ENCODE data around the gene SGTA. TPM values are rescaled to one million over a fixed set of nuclear protein-coding genes. Genes with fewer than 3 reads are reported as not detected.

The SGTA gene
- total and polyA plus RNA-seq, 2 of the 8 experiments (the other 6 are each of a cell fraction or from before 2014, with no cell fraction given) = 86.8 to 130 TPM

GRCh38 chr19:2711172-2711874 is 71.8 kb downstream of the SGTA start:
- H3K18ac ChIP-seq (ENCODE audit: extremely low read depth, low read length) = no peak overlapping the region
- no peak overlapping the region for H2BK15ac ChIP-seq (ENCODE audit: low read length)
- DNase-seq (ENCODE audit: low read depth in 1 of 2, low spot score in 2 of 2) (no peak), FAIRE-seq (no peak)
- no peak overlapping the region for H3K9ac ChIP-seq (replicated peaks in 1 of 4; ENCODE audit: extremely low read depth in 1 of 4, low read depth in 3 of 4, low read length in 3 of 4)
- no peak overlapping the region for H3K4me2 ChIP-seq (ENCODE audit: insufficient read depth in 1 of 2, low read depth in 2 of 2, low read length in 2 of 2)
- H3K79me1 ChIP-seq (ENCODE audit: low read depth, low read length) = no peaks in the 10 kb centered on the region
- POLR2A ChIA-PET (ENCODE audit: partially characterized antibody) = interaction anchor here (0.7 kb wide), 1 partner anchor 18 kb away, joined by 3 read pairs; no protein-coding TSS in a partner anchor
- CTCF ChIA-PET (ENCODE audit: partially characterized antibody) = interaction anchor here (0.7 to 1.5 kb wide), 7 partner anchors 13 to 233 kb away, joined by 3 to 4 read pairs (median 3); no protein-coding TSS in a partner anchor
- H4K20me1 ChIP-seq (replicated peaks in 1 of 2; ENCODE audit: control insufficient read depth in 1 of 2, insufficient read depth in 2 of 2, low read length in 2 of 2) = no peaks in the 10 kb centered on the region
- H3K9me3 ChIP-seq (ENCODE audit: insufficient read depth in 2 of 2, low read depth in 1 of 2, low read length in 1 of 2) = peaks cover 9 to 17% of the 10 kb centered on the region in 2 experiments; a peak in 3 of 4 replicates
- H4K5ac ChIP-seq (ENCODE audit: insufficient read length, low read depth, low read length) = no peak overlapping the region
- peak overlapping the region; percentile 36; the same call in 1 of the 2 replicates for H4K8ac ChIP-seq (ENCODE audit: extremely low read depth, insufficient read depth, low read length)
- H3K27me3 ChIP-seq (replicated peaks in 1 of 4; ENCODE audit: control insufficient read depth in 3 of 4, extremely low read depth in 1 of 4, insufficient read depth in 3 of 4, low read length in 3 of 4) = no peaks in the 10 kb centered on the region
- no peak overlapping the region for H3K4ac ChIP-seq (replicated peaks; ENCODE audit: insufficient read length, low read depth, low read length)
- no peak overlapping the region for H3K14ac ChIP-seq (ENCODE audit: insufficient read length)
- no peak overlapping the region for H3K27ac ChIP-seq (ENCODE audit: low read depth, low read length)
- H2BK120ac ChIP-seq (replicated peaks; ENCODE audit: low read depth, low read length) = no peak overlapping the region
- H3K4me1 ChIP-seq (replicated peaks in 1 of 4; ENCODE audit: control insufficient read depth in 3 of 4, insufficient read depth in 4 of 4, low read length in 3 of 4) = no peaks in the 10 kb centered on the region
- H3K56ac ChIP-seq (replicated peaks; ENCODE audit: insufficient read length, low read depth, low read length) = no peak overlapping the region
- H3K23me2 ChIP-seq (ENCODE audit: low read depth, low read length) = peaks cover 7% of the 10 kb centered on the region; the same call in 1 of the 2 replicates
- no peak overlapping the region for H2AK5ac ChIP-seq (ENCODE audit: low read depth, low read length)
- no peaks in the 10 kb centered on the region for H3K79me2 ChIP-seq (ENCODE audit: control insufficient read depth in 1 of 2, insufficient read depth in 2 of 2, low read length in 2 of 2)
- H2BK5ac ChIP-seq (ENCODE audit: low read depth, low read length) = no peak overlapping the region
- H3K23ac ChIP-seq (ENCODE audit: insufficient read length) = no peak overlapping the region
- 85% methylated on average over 17 of the region's 17 CpGs; no CpG with 5 or more reads in 1 of the 2 experiments for WGBS, 2 experiments (ENCODE audit: extremely low coverage in 1 of 2, insufficient coverage in 1 of 2, insufficient read length in 1 of 2, insufficient replicate concordance in 2 of 2, low coverage in 1 of 2, low lambda C conversion rate in 2 of 2, missing lambda C conversion rate in 1 of 2)
- TF ChIP-seq SIRT6 (IDR thresholded peaks at IDR 0.05; ENCODE audit: low read length) (no peak), YY1 (IDR thresholded peaks at IDR 0.05; ENCODE audit: low read depth, low read length) (no peak), PHF8 (conservative IDR thresholded peaks at IDR 0.05; ENCODE audit: low read depth, low read length) (no peak)
- H3K36me3 ChIP-seq (ENCODE audit: control insufficient read depth in 2 of 4, insufficient read depth in 4 of 4, low read length in 3 of 4) = peaks cover 0 to 13% (median 0%) of the 10 kb centered on the region in 4 experiments; a peak in 1 of 8 replicates
- no peak overlapping the region for H2BK20ac ChIP-seq (ENCODE audit: low read length)
- no peak overlapping the region for H3K4me3 ChIP-seq (ENCODE audit: extremely low read depth in 1 of 4, insufficient read depth in 2 of 4, low read depth in 3 of 4, low read length in 4 of 4)
- no peak overlapping the region for H2BK12ac ChIP-seq (ENCODE audit: low read depth, low read length)
- no peak overlapping the region for H2AFZ ChIP-seq (ENCODE audit: low read length)
- no peak overlapping the region for H4K91ac ChIP-seq (replicated peaks; ENCODE audit: insufficient read length, low read length)

Data from H1 (cell line).